Hepatocyte (in vitro differentiated cells): ENCODE results near the gene PLCB2.

Source experiments
- EZH2phosphoT487 ChIP-seq: fragments of 200-600 bp; sonication (generic); IDR thresholded peaks from one replicate; pipeline ENCODE4 v1.6.1; 2018; ENCODE audit warnings: antibody characterized with exemption, mild to moderate bottlenecking, low read depth, moderate library complexity; ENCODE audit not compliant: unreplicated experiment, severe bottlenecking
- TF ChIP-seq, protein P1 (sequence below): fragments of 200-600 bp; sonication (generic); IDR thresholded peaks from 2 replicates; pipeline ENCODE4 v1.5.1; 2016; ENCODE audit warnings: antibody characterized with exemption, mild to moderate bottlenecking; ENCODE audit not compliant: poor library complexity

GRCh38 chr15:40243126-40243810, 64.5 kb downstream of the PLCB2 start:
- TF ChIP-seq, protein P1, sequence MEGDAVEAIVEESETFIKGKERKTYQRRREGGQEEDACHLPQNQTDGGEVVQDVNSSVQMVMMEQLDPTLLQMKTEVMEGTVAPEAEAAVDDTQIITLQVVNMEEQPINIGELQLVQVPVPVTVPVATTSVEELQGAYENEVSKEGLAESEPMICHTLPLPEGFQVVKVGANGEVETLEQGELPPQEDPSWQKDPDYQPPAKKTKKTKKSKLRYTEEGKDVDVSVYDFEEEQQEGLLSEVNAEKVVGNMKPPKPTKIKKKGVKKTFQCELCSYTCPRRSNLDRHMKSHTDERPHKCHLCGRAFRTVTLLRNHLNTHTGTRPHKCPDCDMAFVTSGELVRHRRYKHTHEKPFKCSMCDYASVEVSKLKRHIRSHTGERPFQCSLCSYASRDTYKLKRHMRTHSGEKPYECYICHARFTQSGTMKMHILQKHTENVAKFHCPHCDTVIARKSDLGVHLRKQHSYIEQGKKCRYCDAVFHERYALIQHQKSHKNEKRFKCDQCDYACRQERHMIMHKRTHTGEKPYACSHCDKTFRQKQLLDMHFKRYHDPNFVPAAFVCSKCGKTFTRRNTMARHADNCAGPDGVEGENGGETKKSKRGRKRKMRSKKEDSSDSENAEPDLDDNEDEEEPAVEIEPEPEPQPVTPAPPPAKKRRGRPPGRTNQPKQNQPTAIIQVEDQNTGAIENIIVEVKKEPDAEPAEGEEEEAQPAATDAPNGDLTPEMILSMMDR: no peak
- TF ChIP-seq EZH2phosphoT487: no peak
